HL-60 (cell line): ENCODE results near the gene ELP4.
A peak's percentile ranks its signal among the peaks of the same experiment; 100 is the strongest.

Experiments used
- DNase-seq, 2 experiments: peaks; one replicate each; pipeline ENCODE4 v3.0.0-alpha.2; 2010 to 2020; ENCODE audit warnings: low read depth in 1 of 2, low spot score in 1 of 2
- H3K27ac ChIP-seq: fragments of 250-450 bp; sonication (Bioruptor Pico); replicated peaks from 2 replicates; pipeline ENCODE4 v1.5.1; 2020; ENCODE audit warnings: mild to moderate bottlenecking, moderate library complexity
- H3K27me3 ChIP-seq: fragments of 250-450 bp; sonication (Bioruptor Pico); 2 replicates; pipeline ENCODE4 v1.5.1; 2021; ENCODE audit warnings: mild to moderate bottlenecking, moderate library complexity; ENCODE audit not compliant: insufficient read depth, poor library complexity, severe bottlenecking
- H3K4me3 ChIP-seq: replicated peaks from 2 replicates; pipeline ENCODE4 v1.5.1; 2011; ENCODE audit warnings: mild to moderate bottlenecking, control low read depth, low read length; ENCODE audit not compliant: insufficient read depth
- GABPA ChIP-seq: IDR thresholded peaks from 2 replicates; pipeline ENCODE4 v1.6.1; 2012; ENCODE audit warnings: low read depth
- POLR2AphosphoS5 ChIP-seq: IDR thresholded peaks from 2 replicates; pipeline ENCODE4 v1.6.1; 2012; ENCODE audit warnings: low read depth
- SPI1 ChIP-seq: IDR thresholded peaks from 2 replicates; pipeline ENCODE4 v1.6.1; 2012; ENCODE audit warnings: low read depth, mild to moderate bottlenecking, borderline replicate concordance
- TF ChIP-seq, protein P1 (sequence below): IDR thresholded peaks from 2 replicates; pipeline ENCODE4 v1.6.1; 2012; ENCODE audit warnings: low read depth; ENCODE audit not compliant: insufficient replicate concordance
- TF ChIP-seq, protein P2 (sequence below): IDR thresholded peaks from one replicate; pipeline ENCODE4 v1.5.1; 2011; ENCODE audit warnings: low read length, control low read depth, inconsistent platforms; ENCODE audit not compliant: insufficient read depth

ELP4 gene

DNA sequence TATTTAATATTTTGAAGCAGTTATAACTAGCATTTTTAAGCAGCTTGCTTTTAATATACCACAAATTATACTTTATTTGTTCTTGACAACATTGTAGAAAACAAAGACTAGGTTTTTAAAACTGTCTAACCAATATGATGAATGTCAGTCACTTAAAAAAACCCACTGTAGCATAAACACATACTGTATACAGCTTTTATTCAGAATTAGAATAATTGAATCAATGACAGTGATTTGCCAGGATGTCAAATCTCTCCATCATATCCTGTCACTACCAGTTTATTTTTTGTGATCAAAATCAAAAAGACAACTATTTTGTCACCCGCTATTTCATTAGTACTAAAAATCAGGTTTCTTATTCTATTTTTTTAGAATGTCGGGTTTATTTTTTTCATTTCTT lies 275.0 kb downstream of the ELP4 start:
- H3K4me3 ChIP-seq: no peak overlapping the region
- H3K27me3 ChIP-seq: no peaks in the 10 kb centered on the region
- no peak for DNase-seq
- TF ChIP-seq, protein P1, sequence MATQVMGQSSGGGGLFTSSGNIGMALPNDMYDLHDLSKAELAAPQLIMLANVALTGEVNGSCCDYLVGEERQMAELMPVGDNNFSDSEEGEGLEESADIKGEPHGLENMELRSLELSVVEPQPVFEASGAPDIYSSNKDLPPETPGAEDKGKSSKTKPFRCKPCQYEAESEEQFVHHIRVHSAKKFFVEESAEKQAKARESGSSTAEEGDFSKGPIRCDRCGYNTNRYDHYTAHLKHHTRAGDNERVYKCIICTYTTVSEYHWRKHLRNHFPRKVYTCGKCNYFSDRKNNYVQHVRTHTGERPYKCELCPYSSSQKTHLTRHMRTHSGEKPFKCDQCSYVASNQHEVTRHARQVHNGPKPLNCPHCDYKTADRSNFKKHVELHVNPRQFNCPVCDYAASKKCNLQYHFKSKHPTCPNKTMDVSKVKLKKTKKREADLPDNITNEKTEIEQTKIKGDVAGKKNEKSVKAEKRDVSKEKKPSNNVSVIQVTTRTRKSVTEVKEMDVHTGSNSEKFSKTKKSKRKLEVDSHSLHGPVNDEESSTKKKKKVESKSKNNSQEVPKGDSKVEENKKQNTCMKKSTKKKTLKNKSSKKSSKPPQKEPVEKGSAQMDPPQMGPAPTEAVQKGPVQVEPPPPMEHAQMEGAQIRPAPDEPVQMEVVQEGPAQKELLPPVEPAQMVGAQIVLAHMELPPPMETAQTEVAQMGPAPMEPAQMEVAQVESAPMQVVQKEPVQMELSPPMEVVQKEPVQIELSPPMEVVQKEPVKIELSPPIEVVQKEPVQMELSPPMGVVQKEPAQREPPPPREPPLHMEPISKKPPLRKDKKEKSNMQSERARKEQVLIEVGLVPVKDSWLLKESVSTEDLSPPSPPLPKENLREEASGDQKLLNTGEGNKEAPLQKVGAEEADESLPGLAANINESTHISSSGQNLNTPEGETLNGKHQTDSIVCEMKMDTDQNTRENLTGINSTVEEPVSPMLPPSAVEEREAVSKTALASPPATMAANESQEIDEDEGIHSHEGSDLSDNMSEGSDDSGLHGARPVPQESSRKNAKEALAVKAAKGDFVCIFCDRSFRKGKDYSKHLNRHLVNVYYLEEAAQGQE: no peak
- TF ChIP-seq POLR2AphosphoS5 (no peak), SPI1 (no peak), GABPA (no peak)
- TF ChIP-seq, protein P2, sequence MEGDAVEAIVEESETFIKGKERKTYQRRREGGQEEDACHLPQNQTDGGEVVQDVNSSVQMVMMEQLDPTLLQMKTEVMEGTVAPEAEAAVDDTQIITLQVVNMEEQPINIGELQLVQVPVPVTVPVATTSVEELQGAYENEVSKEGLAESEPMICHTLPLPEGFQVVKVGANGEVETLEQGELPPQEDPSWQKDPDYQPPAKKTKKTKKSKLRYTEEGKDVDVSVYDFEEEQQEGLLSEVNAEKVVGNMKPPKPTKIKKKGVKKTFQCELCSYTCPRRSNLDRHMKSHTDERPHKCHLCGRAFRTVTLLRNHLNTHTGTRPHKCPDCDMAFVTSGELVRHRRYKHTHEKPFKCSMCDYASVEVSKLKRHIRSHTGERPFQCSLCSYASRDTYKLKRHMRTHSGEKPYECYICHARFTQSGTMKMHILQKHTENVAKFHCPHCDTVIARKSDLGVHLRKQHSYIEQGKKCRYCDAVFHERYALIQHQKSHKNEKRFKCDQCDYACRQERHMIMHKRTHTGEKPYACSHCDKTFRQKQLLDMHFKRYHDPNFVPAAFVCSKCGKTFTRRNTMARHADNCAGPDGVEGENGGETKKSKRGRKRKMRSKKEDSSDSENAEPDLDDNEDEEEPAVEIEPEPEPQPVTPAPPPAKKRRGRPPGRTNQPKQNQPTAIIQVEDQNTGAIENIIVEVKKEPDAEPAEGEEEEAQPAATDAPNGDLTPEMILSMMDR: no peak
- no peak overlapping the region for H3K27ac ChIP-seq

DNA sequence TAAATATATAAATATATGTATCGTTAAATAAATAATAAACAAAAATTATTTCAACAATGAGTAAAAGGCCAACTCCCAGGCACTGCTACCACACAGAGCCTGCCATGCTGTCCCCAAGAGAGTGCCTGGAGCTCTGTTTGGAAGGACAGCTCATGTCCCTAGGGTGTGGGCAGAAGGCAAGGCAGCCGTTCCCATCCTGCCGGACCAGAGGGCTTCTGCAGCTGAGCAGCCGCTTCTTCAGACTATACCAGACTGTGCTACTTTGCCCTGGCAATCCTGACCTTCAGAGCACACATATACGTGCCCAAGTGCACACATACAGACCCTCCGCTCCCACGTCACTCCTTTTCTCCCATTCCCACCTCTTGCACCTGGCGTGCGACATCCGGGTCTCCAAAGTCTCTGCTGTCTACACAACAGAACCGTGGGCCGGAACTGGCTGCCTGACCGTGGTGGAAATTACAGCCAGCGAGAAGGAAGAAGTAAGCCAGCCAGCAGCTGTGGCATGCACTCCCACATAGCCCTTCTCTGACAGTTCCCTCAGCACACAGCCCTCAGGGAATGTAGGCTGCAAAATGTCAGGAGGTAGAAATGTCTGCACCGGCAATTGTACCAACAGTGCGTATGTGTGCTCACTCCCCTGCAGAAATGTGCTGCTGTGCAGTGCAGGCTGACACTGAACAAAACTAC lies 277.6 kb downstream of the ELP4 start:
- Histone ChIP-seq H3K27me3 (no peaks in the 10 kb centered on the region), H3K27ac (no peak overlapping the region), H3K4me3 (no peak overlapping the region)
- DNase-seq: peak in 1 of 2 experiments; percentile 21
- TF ChIP-seq, protein P1: no peak
- 0 out of 2 replicates have a peak, but pooled peaks have one; percentile 35 for TF ChIP-seq POLR2AphosphoS5

DNA sequence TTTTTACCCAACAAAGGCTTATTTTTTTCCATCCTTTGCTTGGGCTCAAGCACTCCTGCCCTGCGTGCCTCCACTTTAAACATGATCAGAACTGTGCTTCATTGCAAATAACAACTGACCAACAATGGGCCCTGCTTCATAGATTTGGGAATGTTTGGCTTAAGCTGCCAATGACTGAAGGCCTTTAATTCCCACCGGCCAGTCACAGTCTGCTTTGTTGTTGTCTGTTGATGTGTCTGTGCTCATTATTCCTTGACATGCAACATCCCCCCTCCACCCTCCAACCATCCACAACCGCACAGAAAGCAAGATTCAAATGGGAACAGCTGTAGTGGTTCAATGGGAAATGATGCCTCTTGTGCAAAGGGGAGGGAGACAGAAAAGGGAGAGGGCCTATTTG lies 278.5 kb downstream of the ELP4 start:
- TF ChIP-seq GABPA (no peak), SPI1 (no peak), POLR2AphosphoS5 (no peak)
- TF ChIP-seq, protein P2: no peak
- TF ChIP-seq, protein P1: no peak
- H3K27me3 ChIP-seq: no peaks in the 10 kb centered on the region
- DNase-seq: no peak
- H3K4me3 ChIP-seq: no peak overlapping the region
- no peak overlapping the region for H3K27ac ChIP-seq
